Vagina (tissue), 2 donors: ENCODE results near the gene PARVB.

Experiments
- POLR2A ChIP-seq, 2 donors: fragments of 450-650 bp; IDR thresholded peaks; one replicate each; pipeline ENCODE4 v1.6.1; 2017; ENCODE audit warnings: antibody characterized with exemption in 2 of 2, mild to moderate bottlenecking in 2 of 2, moderate library complexity in 2 of 2
- POLR2AphosphoS5 ChIP-seq, 2 donors: sonication (generic); formaldehyde crosslinking; IDR thresholded peaks; one replicate each; pipeline ENCODE4 v1.9.0; 2017; ENCODE audit warnings: antibody characterized with exemption in 2 of 2, mild to moderate bottlenecking in 2 of 2, low read depth in 1 of 2; ENCODE audit not compliant: insufficient read depth in 1 of 2
- TF ChIP-seq, protein P1 (sequence below), 3 experiments: fragments of 450-650 bp in 2 of 3; fragments of 200-600 bp in 1 of 3; sonication (generic) in 1 of 3; IDR thresholded peaks; one replicate each; pipeline ENCODE4 v1.5.1; 2017 to 2019; ENCODE audit warnings: antibody characterized with exemption in 3 of 3, mild to moderate bottlenecking in 2 of 3, moderate library complexity in 2 of 3

DNA sequence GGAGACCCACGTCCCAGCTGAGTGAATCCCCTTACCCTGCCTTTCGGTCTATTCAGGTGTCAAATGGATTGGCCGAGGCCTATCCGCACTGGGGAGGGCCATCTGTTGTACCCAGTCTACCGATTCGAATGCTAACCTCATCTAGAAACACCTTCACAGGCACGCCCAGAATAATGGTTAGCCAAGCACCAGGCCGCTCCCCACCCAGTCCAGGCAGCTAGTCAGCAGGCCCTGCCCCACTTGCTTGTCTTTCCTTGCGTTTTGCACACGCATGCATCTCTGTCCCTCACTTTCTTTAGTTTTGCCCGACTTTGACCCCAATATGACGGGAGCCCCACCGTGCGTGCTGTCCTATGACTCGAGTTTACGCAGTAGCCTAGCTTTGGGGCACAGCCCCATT, 31.7 kb downstream of the PARVB start:
- TF ChIP-seq POLR2A (IDR thresholded peaks at IDR 0.05), result no peak
- TF ChIP-seq, protein P1, sequence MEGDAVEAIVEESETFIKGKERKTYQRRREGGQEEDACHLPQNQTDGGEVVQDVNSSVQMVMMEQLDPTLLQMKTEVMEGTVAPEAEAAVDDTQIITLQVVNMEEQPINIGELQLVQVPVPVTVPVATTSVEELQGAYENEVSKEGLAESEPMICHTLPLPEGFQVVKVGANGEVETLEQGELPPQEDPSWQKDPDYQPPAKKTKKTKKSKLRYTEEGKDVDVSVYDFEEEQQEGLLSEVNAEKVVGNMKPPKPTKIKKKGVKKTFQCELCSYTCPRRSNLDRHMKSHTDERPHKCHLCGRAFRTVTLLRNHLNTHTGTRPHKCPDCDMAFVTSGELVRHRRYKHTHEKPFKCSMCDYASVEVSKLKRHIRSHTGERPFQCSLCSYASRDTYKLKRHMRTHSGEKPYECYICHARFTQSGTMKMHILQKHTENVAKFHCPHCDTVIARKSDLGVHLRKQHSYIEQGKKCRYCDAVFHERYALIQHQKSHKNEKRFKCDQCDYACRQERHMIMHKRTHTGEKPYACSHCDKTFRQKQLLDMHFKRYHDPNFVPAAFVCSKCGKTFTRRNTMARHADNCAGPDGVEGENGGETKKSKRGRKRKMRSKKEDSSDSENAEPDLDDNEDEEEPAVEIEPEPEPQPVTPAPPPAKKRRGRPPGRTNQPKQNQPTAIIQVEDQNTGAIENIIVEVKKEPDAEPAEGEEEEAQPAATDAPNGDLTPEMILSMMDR (IDR thresholded peaks at IDR 0.05), result no peak
- TF ChIP-seq POLR2AphosphoS5 (IDR thresholded peaks at IDR 0.05; ENCODE audit: insufficient read depth in 1 of 2, low read depth in 1 of 2), result no peak
